GM18951 (cell line): ENCODE measurements around the gene TSTD2.

Experiments
- POLR2A ChIP-seq: IDR thresholded peaks from 4 replicates; pipeline ENCODE4 v1.6.1; 2011; ENCODE audit warnings: mild to moderate bottlenecking; ENCODE audit not compliant: insufficient read length, insufficient read depth; ENCODE audit errors: extremely low read depth
- in situ Hi-C: fragments of 300-500 bp; cut with MboI; formaldehyde crosslinking; loops from one replicate; pipeline ENCODE4 v1.12.0; 2022; ENCODE audit warnings: low sequenced_read_pairs, mixed read lengths, inconsistent platforms; ENCODE audit not compliant: unreplicated experiment

The TSTD2 gene

GRCh38 chr9:97570899-97571298 is 62.3 kb downstream of the TSTD2 start:
- in situ Hi-C loops, result no loop called here
- TF ChIP-seq POLR2A, result no peak

GRCh38 chr9:97568461-97569275 is 64.5 kb downstream of the TSTD2 start:
- no peak for TF ChIP-seq POLR2A
- in situ Hi-C loops, result no loop called here

- in situ Hi-C loops, result no loop called here
- TF ChIP-seq POLR2A, result no peak
These were observed 65.3 kb downstream of the TSTD2 start for GRCh38 chr9:97567894-97568202.

GRCh38 chr9:97567182-97567893 is 65.8 kb downstream of the TSTD2 start:
- no peak for TF ChIP-seq POLR2A
- in situ Hi-C loops, result no loop called here

- TF ChIP-seq POLR2A, result no peak
- in situ Hi-C loops, result no loop called here
These were observed 67.9 kb downstream of the TSTD2 start for GRCh38 chr9:97565262-97565661.

GRCh38 chr9:97564291-97565175 is 68.6 kb downstream of the TSTD2 start:
- in situ Hi-C loops, result no loop called here
- no peak for TF ChIP-seq POLR2A

- in situ Hi-C loops, result no loop called here
- TF ChIP-seq POLR2A, result no peak
These were observed 69.6 kb downstream of the TSTD2 start for GRCh38 chr9:97563458-97564135.

- in situ Hi-C loops, result no loop called here
- TF ChIP-seq POLR2A, result no peak
These were observed 70.6 kb downstream of the TSTD2 start for GRCh38 chr9:97562542-97562941.

- TF ChIP-seq POLR2A, result no peak
These were observed 71.7 kb downstream of the TSTD2 start for GRCh38 chr9:97561501-97561900.

GRCh38 chr9:97560851-97561250 is 72.3 kb downstream of the TSTD2 start:
- in situ Hi-C loops, result no loop called here
- TF ChIP-seq POLR2A, result no peak

More at GRCh38 chr9:97561501-97561900, 71.7 kb downstream of the TSTD2 start:
- in situ Hi-C loops, result no loop called here

- no peak for TF ChIP-seq POLR2A
- in situ Hi-C loops, result no loop called here
These were observed 73.0 kb downstream of the TSTD2 start for GRCh38 chr9:97560154-97560553.

GRCh38 chr9:97559111-97559514 is 74.1 kb downstream of the TSTD2 start:
- in situ Hi-C loops, result no loop called here

GRCh38 chr9:97558701-97559101 is 74.5 kb downstream of the TSTD2 start:
- in situ Hi-C loops, result no loop called here
- no peak for TF ChIP-seq POLR2A

More at GRCh38 chr9:97559111-97559514, 74.1 kb downstream of the TSTD2 start:
- TF ChIP-seq POLR2A, result no peak
